ENCODE measurements around the gene ZBTB21.
A peak's percentile ranks its signal among the peaks of the same experiment; 100 is the strongest.

The ZBTB21 gene

GRCh38 chr21:42044871-42045495 is 34.8 kb upstream of the ZBTB21 start:
- no peak for TF ChIP-seq POLR2A (IDR thresholded peaks at IDR 0.05; ENCODE audit: low read depth, low read length)
- DNase-seq (ENCODE audit: insufficient read length, low spot score) (no peak), FAIRE-seq (no peak)

- FAIRE-seq (no peak), DNase-seq (ENCODE audit: insufficient read length, low spot score) (no peak)
- no peak for TF ChIP-seq POLR2A (IDR thresholded peaks at IDR 0.05; ENCODE audit: low read depth, low read length)
Measured at GRCh38 chr21:42043961-42044360, 33.8 kb upstream of the ZBTB21 start.

GRCh38 chr21:42043201-42043895 is 33.2 kb upstream of the ZBTB21 start:
- no peak for FAIRE-seq
- no peak for TF ChIP-seq POLR2A (IDR thresholded peaks at IDR 0.05; ENCODE audit: low read depth, low read length)
- DNase-seq (ENCODE audit: insufficient read length, low spot score) = no peak

GRCh38 chr21:42042651-42043050 is 32.5 kb upstream of the ZBTB21 start:
- DNase-seq (ENCODE audit: insufficient read length, low spot score) (no peak), FAIRE-seq (no peak)
- no peak for TF ChIP-seq POLR2A (IDR thresholded peaks at IDR 0.05; ENCODE audit: low read depth, low read length)

- TF ChIP-seq POLR2A (IDR thresholded peaks at IDR 0.05; ENCODE audit: low read depth, low read length) = no peak
- DNase-seq (ENCODE audit: insufficient read length, low spot score) (no peak), FAIRE-seq (no peak)
Measured at GRCh38 chr21:42041711-42042110, 31.6 kb upstream of the ZBTB21 start.

GRCh38 chr21:42041246-42041645 is 31.1 kb upstream of the ZBTB21 start:
- no peak for TF ChIP-seq POLR2A (IDR thresholded peaks at IDR 0.05; ENCODE audit: low read depth, low read length)
- FAIRE-seq = no peak
- no peak for DNase-seq (ENCODE audit: insufficient read length, low spot score)

GRCh38 chr21:42040411-42041180 is 30.4 kb upstream of the ZBTB21 start:
- FAIRE-seq = peak; percentile 36
- peak; percentile 99 for DNase-seq (ENCODE audit: insufficient read length, low spot score)
- TF ChIP-seq POLR2A (IDR thresholded peaks at IDR 0.05; ENCODE audit: low read depth, low read length) = no peak; the same call in 1 of the 2 replicates

GRCh38 chr21:42039911-42040351 is 29.8 kb upstream of the ZBTB21 start:
- TF ChIP-seq POLR2A (IDR thresholded peaks at IDR 0.05; ENCODE audit: low read depth, low read length) = no peak
- DNase-seq (ENCODE audit: insufficient read length, low spot score) (peak; percentile 13), FAIRE-seq (no peak)

- TF ChIP-seq POLR2A (IDR thresholded peaks at IDR 0.05; ENCODE audit: low read depth, low read length) = no peak
- DNase-seq (ENCODE audit: insufficient read length, low spot score) = no peak
- FAIRE-seq = no peak
Measured at GRCh38 chr21:42039470-42039901, 29.3 kb upstream of the ZBTB21 start.

GRCh38 chr21:42038826-42039425 is 28.8 kb upstream of the ZBTB21 start:
- FAIRE-seq = no peak
- TF ChIP-seq POLR2A (IDR thresholded peaks at IDR 0.05; ENCODE audit: low read depth, low read length) = no peak

GRCh38 chr21:42038393-42038792 is 28.2 kb upstream of the ZBTB21 start:
- no peak for TF ChIP-seq POLR2A (IDR thresholded peaks at IDR 0.05; ENCODE audit: low read depth, low read length)
- DNase-seq (ENCODE audit: insufficient read length, low spot score) (no peak), FAIRE-seq (no peak)

More at GRCh38 chr21:42038826-42039425, 28.8 kb upstream of the ZBTB21 start:
- DNase-seq (ENCODE audit: insufficient read length, low spot score) = no peak

- FAIRE-seq (no peak), DNase-seq (ENCODE audit: insufficient read length, low spot score) (no peak)
- no peak for TF ChIP-seq POLR2A (IDR thresholded peaks at IDR 0.05; ENCODE audit: low read depth, low read length)
Measured at GRCh38 chr21:42037943-42038342, 27.8 kb upstream of the ZBTB21 start.

- FAIRE-seq (no peak), DNase-seq (ENCODE audit: insufficient read length, low spot score) (no peak)
- no peak for TF ChIP-seq POLR2A (IDR thresholded peaks at IDR 0.05; ENCODE audit: low read depth, low read length)
Measured at GRCh38 chr21:42037516-42037915, 27.4 kb upstream of the ZBTB21 start.

GRCh38 chr21:42036313-42036712 is 26.2 kb upstream of the ZBTB21 start:
- TF ChIP-seq POLR2A (IDR thresholded peaks at IDR 0.05; ENCODE audit: low read depth, low read length) = no peak
- FAIRE-seq = no peak

More at GRCh38 chr21:42036313-42036712, 26.2 kb upstream of the ZBTB21 start:
- no peak for DNase-seq (ENCODE audit: insufficient read length, low spot score)
